ENCODE data around the gene SYCE3. TPM values are rescaled to one million over a fixed set of nuclear protein-coding genes. Genes with fewer than 3 reads are reported as not detected.

SYCE3 gene
- total RNA-seq, 1 experiment from 2014 or later = not detected

- Mint-ChIP-seq H3K4me1 (ENCODE audit: low read depth, unreplicated experiment) (no peaks in the 10 kb centered on the region), H3K4me3 (ENCODE audit: low read depth, unreplicated experiment) (peak overlapping the region; percentile 34), H3K9me3 (ENCODE audit: low read depth, unreplicated experiment) (no peaks in the 10 kb centered on the region), H3K27ac (ENCODE audit: unreplicated experiment) (no peak overlapping the region), H3K27me3 (ENCODE audit: unreplicated experiment) (peaks cover 41% of the 10 kb centered on the region), H3K36me3 (ENCODE audit: insufficient read depth, unreplicated experiment) (peaks cover 9% of the 10 kb centered on the region)
- CTCF ChIA-PET = no interaction called here
- no peak for DNase-seq
- no peak for TF ChIP-seq CTCF (IDR thresholded peaks at IDR 0.05; ENCODE audit: unreplicated experiment)
- intact Hi-C loops (cut with micrococcal nuclease; ENCODE audit: unreplicated experiment) = no loop called here
- no TSS peak for BruUV-seq (replicated peaks)
Measured at GRCh38 chr22:50600967-50601668, 38.4 kb upstream of the SYCE3 start.

- peaks cover 39% of the 10 kb centered on the region for H3K27me3 Mint-ChIP-seq (ENCODE audit: unreplicated experiment)
- H3K27ac Mint-ChIP-seq (ENCODE audit: unreplicated experiment) = no peak within 1 kb of the TSS
- intact Hi-C loops (cut with micrococcal nuclease; ENCODE audit: unreplicated experiment) = no loop called here
- DNase-seq = no peak
- TF ChIP-seq CTCF (IDR thresholded peaks at IDR 0.05; ENCODE audit: unreplicated experiment) = no peak
- no TSS peak for BruUV-seq (replicated peaks)
- H3K9me3 Mint-ChIP-seq (ENCODE audit: low read depth, unreplicated experiment) = no peaks in the 10 kb centered on the region
- peak within 1 kb of the TSS; percentile 34 for H3K4me3 Mint-ChIP-seq (ENCODE audit: low read depth, unreplicated experiment)
- peaks cover 9% of the 10 kb centered on the region for H3K36me3 Mint-ChIP-seq (ENCODE audit: insufficient read depth, unreplicated experiment)
- CTCF ChIA-PET = interaction anchor here (1.0 kb wide), 1 partner anchor 20 kb away, joined by 3 read pairs; no protein-coding TSS in a partner anchor
- no peaks in the 10 kb centered on the region for H3K4me1 Mint-ChIP-seq (ENCODE audit: low read depth, unreplicated experiment)
Measured at GRCh38 chr22:50600538-50600937, 37.8 kb upstream of the SYCE3 start, which contains the start of gene MAPK8IP2. Gene MAPK8IP2 (plus strand): TSS chr22:50600793. CDS start chr22:50600819, 26 bp downstream.

- H3K4me3 Mint-ChIP-seq (ENCODE audit: low read depth, unreplicated experiment) = peak overlapping the region; percentile 30
- peak; percentile 75 for DNase-seq
- peaks cover 9% of the 10 kb centered on the region for H3K36me3 Mint-ChIP-seq (ENCODE audit: insufficient read depth, unreplicated experiment)
- intact Hi-C loops (cut with micrococcal nuclease; ENCODE audit: unreplicated experiment) = no loop called here
- BruUV-seq (replicated peaks) = no TSS peak
- no peaks in the 10 kb centered on the region for H3K4me1 Mint-ChIP-seq (ENCODE audit: low read depth, unreplicated experiment)
- no peak overlapping the region for H3K27ac Mint-ChIP-seq (ENCODE audit: unreplicated experiment)
- CTCF ChIA-PET = interaction anchor here (1.0 kb wide), 1 partner anchor 21 kb away, joined by 3 read pairs; no protein-coding TSS in a partner anchor
- no peaks in the 10 kb centered on the region for H3K9me3 Mint-ChIP-seq (ENCODE audit: low read depth, unreplicated experiment)
- no peak for TF ChIP-seq CTCF (IDR thresholded peaks at IDR 0.05; ENCODE audit: unreplicated experiment)
- peaks cover 39% of the 10 kb centered on the region for H3K27me3 Mint-ChIP-seq (ENCODE audit: unreplicated experiment)
Measured at GRCh38 chr22:50599816-50600455, 37.2 kb upstream of the SYCE3 start.

GRCh38 chr22:50597097-50597496, 34.4 kb upstream of the SYCE3 start:
- peaks cover 11% of the 10 kb centered on the region for H3K36me3 Mint-ChIP-seq (ENCODE audit: insufficient read depth, unreplicated experiment)
- DNase-seq = no peak

More at GRCh38 chr22:50597097-50597496, 34.4 kb upstream of the SYCE3 start:
- no peak for TF ChIP-seq CTCF (IDR thresholded peaks at IDR 0.05; ENCODE audit: unreplicated experiment)
- Mint-ChIP-seq H3K27ac (ENCODE audit: unreplicated experiment) (no peak overlapping the region), H3K9me3 (ENCODE audit: low read depth, unreplicated experiment) (no peaks in the 10 kb centered on the region), H3K4me1 (ENCODE audit: low read depth, unreplicated experiment) (no peaks in the 10 kb centered on the region), H3K27me3 (ENCODE audit: unreplicated experiment) (peaks cover 24% of the 10 kb centered on the region), H3K4me3 (ENCODE audit: low read depth, unreplicated experiment) (no peak overlapping the region)
- no TSS peak for BruUV-seq (replicated peaks)
- CTCF ChIA-PET = interaction anchor here (0.5 kb wide), 1 partner anchor 106 kb away, joined by 3 read pairs; no protein-coding TSS in a partner anchor
- intact Hi-C loops (cut with micrococcal nuclease; ENCODE audit: unreplicated experiment) = no loop called here

All from Calu3 (cell line).